ENCODE measurements around the gene PDE4DIP. TPM values are rescaled to one million over a fixed set of nuclear protein-coding genes. Genes with fewer than 3 reads are reported as not detected.

The PDE4DIP gene
- total RNA-seq, 1 experiment from 2014 or later: 56.0 TPM

Other genes with a start within 250 kb of the PDE4DIP start
- 23.4 and 23.9 TPM in 2 replicates for gene NBPF14, start 248.4 kb upstream of the PDE4DIP start, total RNA-seq (2014; rRNA removed)
- 18.6 and 23.1 TPM in 2 replicates for gene NUDT4B, start 95.7 kb upstream of the PDE4DIP start, total RNA-seq (2014; rRNA removed)

Measured in LHCN-M2 (cell line).